Endothelial cell of umbilical vein (primary cell): ENCODE results near the gene KLF16. TPM values are rescaled to one million over a fixed set of nuclear protein-coding genes. Genes with fewer than 3 reads are reported as not detected.

Experiments
- BruUV-seq: library from RNA; stranded (reverse); fragments of 400-500 nt; replicated peaks from 2 replicates; lab custom pipeline; 2021; lab: Mats Ljungman, UMichigan
- CTCF ChIA-PET: fragments of 300-600, 350-600 bp; sonication (Branson Sonifier 250); formaldehyde crosslinking; loops from one replicate; lab custom pipeline; 2021; ENCODE audit warnings: antibody characterized with exemption, inconsistent platforms; lab: Charles Lee
- POLR2A ChIA-PET: fragments of 300-600, 350-600 bp; sonication (Branson Sonifier 250); formaldehyde crosslinking; loops from one replicate; lab custom pipeline; 2021; ENCODE audit warnings: antibody characterized with exemption, inconsistent platforms; lab: Charles Lee
- DNase-seq: peaks from one replicate; pipeline ENCODE4 v3.0.0-alpha.2; 2011; ENCODE audit warnings: low read depth, low spot score
- FAIRE-seq: peaks from 2 replicates; lab custom pipeline; 2011; peaks lifted over from hg19 to GRCh38; lab: Jason Lieb, UNC
- H2AFZ ChIP-seq: 2 replicates; pipeline ENCODE4 v1.6.0; 2012; ENCODE audit warnings: low read depth, low read length, control low read depth, inconsistent platforms
- H3K27ac ChIP-seq: 2 replicates; pipeline ENCODE4 v1.5.1; 2011; ENCODE audit warnings: low read depth, mild to moderate bottlenecking, control low read depth, low read length, moderate library complexity; ENCODE audit not compliant: insufficient read depth
- H3K27me3 ChIP-seq, 2 experiments: 2 replicates each; pipeline versions ENCODE4 v1.6.0 to v1.6.1; 2011; ENCODE audit warnings: low read length in 2 of 2, mixed read lengths in 1 of 2; ENCODE audit not compliant: control insufficient read depth in 2 of 2, insufficient read depth in 2 of 2
- H3K36me3 ChIP-seq, 2 experiments: 2 replicates in 1 of 2; 3 replicates in 1 of 2; pipeline ENCODE4 v1.5.1; 2011; ENCODE audit warnings: low read length in 2 of 2, mild to moderate bottlenecking in 1 of 2, moderate library complexity in 1 of 2; ENCODE audit not compliant: control insufficient read depth in 2 of 2, insufficient read depth in 2 of 2; ENCODE audit errors: extremely low read depth in 1 of 2
- H3K4me1 ChIP-seq: 3 replicates; pipeline ENCODE4 v1.5.1; 2011; ENCODE audit warnings: mild to moderate bottlenecking, low read length; ENCODE audit not compliant: control insufficient read depth, insufficient read depth; ENCODE audit errors: extremely low read depth
- H3K4me2 ChIP-seq: 2 replicates; pipeline ENCODE4 v1.6.1; 2011; ENCODE audit warnings: low read length, control low read depth, mixed read lengths; ENCODE audit not compliant: insufficient read depth
- H3K4me3 ChIP-seq, 3 experiments: fragments of 200-600 bp in 1 of 3; sonication (generic), shearing (Covaris generic) in 1 of 3; replicated peaks in 1 of 3; 2 replicates each; pipeline ENCODE4 v1.5.1; 2011 to 2016; ENCODE audit warnings: control low read depth in 3 of 3, low read length in 3 of 3, mild to moderate bottlenecking in 2 of 3, inconsistent platforms in 1 of 3, low read depth in 1 of 3, moderate library complexity in 1 of 3; ENCODE audit not compliant: insufficient read depth in 1 of 3
- H3K79me2 ChIP-seq: 2 replicates; pipeline ENCODE4 v1.6.0; 2012; ENCODE audit warnings: low read length, inconsistent platforms; ENCODE audit not compliant: control insufficient read depth, insufficient read depth
- H3K9ac ChIP-seq: replicated peaks from 2 replicates; pipeline ENCODE3; 2011; ENCODE audit warnings: low read length, control low read depth; ENCODE audit not compliant: insufficient read depth; ENCODE audit errors: extremely low read depth
- H3K9me1 ChIP-seq: replicated peaks from 3 replicates; pipeline ENCODE4 v1.6.0; 2011; ENCODE audit warnings: mild to moderate bottlenecking, low read length; ENCODE audit not compliant: control insufficient read depth, insufficient read depth; ENCODE audit errors: extremely low read depth
- H3K9me3 ChIP-seq: replicated peaks from 2 replicates; pipeline ENCODE4 v1.5.1; 2012; ENCODE audit warnings: low read length, inconsistent platforms; ENCODE audit not compliant: control insufficient read depth, insufficient read depth
- H4K20me1 ChIP-seq: replicated peaks from 2 replicates; pipeline ENCODE3; 2011; ENCODE audit warnings: mild to moderate bottlenecking, low read length; ENCODE audit not compliant: control insufficient read depth, insufficient read depth; ENCODE audit errors: extremely low read depth
- CTCF ChIP-seq, 2 donors: IDR thresholded peaks; 1 replicate in 1 of 2; 2 replicates in 1 of 2; pipeline ENCODE4 v1.5.1; 2011; ENCODE audit warnings: low read length in 2 of 2, mild to moderate bottlenecking in 2 of 2, moderate library complexity in 2 of 2, control low read depth in 1 of 2, inconsistent platforms in 1 of 2, low read depth in 1 of 2; ENCODE audit not compliant: insufficient read depth in 1 of 2; ENCODE audit errors: extremely low read depth in 1 of 2
- EZH2 ChIP-seq: IDR thresholded peaks from 2 replicates; pipeline ENCODE4 v1.6.1; 2012; ENCODE audit warnings: borderline replicate concordance, low read depth, mild to moderate bottlenecking, moderate library complexity, low read length, inconsistent platforms; ENCODE audit not compliant: severe bottlenecking
- FOS ChIP-seq: IDR thresholded peaks from 2 replicates; pipeline ENCODE4 v1.6.1; 2011; ENCODE audit warnings: mild to moderate bottlenecking, low read length, moderate library complexity, borderline replicate concordance; ENCODE audit not compliant: insufficient read depth
- GATA2 ChIP-seq: IDR thresholded peaks from 2 replicates; pipeline ENCODE4 v1.7.0; 2011; ENCODE audit warnings: low read depth, mild to moderate bottlenecking, moderate library complexity, mixed read lengths, low read length; ENCODE audit not compliant: insufficient read length, insufficient read depth
- JUN ChIP-seq: IDR thresholded peaks from 2 replicates; pipeline ENCODE4 v1.6.1; 2011; ENCODE audit warnings: borderline replicate concordance, low read depth; ENCODE audit not compliant: insufficient read length, insufficient read depth
- MAX ChIP-seq: IDR thresholded peaks from 2 replicates; pipeline ENCODE4 v1.6.1; 2011; ENCODE audit not compliant: insufficient read depth, insufficient read length
- MYC ChIP-seq: IDR thresholded peaks from one replicate; pipeline ENCODE4 v1.6.1; 2011; ENCODE audit warnings: mild to moderate bottlenecking, low read depth, low read length
- POLR2A ChIP-seq: IDR thresholded peaks from 2 replicates; pipeline ENCODE4 v1.6.1; 2012; ENCODE audit warnings: low read depth, mild to moderate bottlenecking, control low read depth, low read length
- POLR2AphosphoS5 ChIP-seq: IDR thresholded peaks from 2 replicates; pipeline ENCODE4 v1.6.1; 2012; ENCODE audit warnings: low read depth, mild to moderate bottlenecking, control low read depth, low read length, moderate library complexity; ENCODE audit not compliant: insufficient read depth
- dilution Hi-C: fragments of 300-500 bp; cut with MboI; formaldehyde crosslinking; loops from one replicate; pipeline ENCODE4 v1.15.0; 2019; ENCODE audit warnings: low sequenced_read_pairs; ENCODE audit not compliant: extremely low pct_ligation_motif_present
- intact Hi-C: fragments of 100-400 bp; cut with micrococcal nuclease; formaldehyde crosslinking; loops from one replicate; pipeline ENCODE4 v1.10.0; 2022
- polyA plus RNA-seq, 4 experiments: library from polyadenylated mRNA; depleted of rRNA in 3 of 4; stranded (reverse) in 3 of 4; unstranded in 1 of 4; fragments of >200 nt; gene quantifications; 2 replicates each; pipeline versions ENCODE4 v1.2.1 to v1.2.3, GENCODE V29; 2011 to 2012; ENCODE audit warnings: missing spikeins in 1 of 4
- total RNA-seq: library from RNA; stranded (reverse); gene quantifications from 2 replicates; pipeline ENCODE4 v1.2.3, GENCODE V29; 2021

Gene KLF16
- total and polyA plus RNA-seq, 2 donors (not counting 3 experiments of a cell fraction or from before 2014, with no cell fraction given), result 11.6 to 36.6 TPM

- BruUV-seq, result no TSS peak
- no peak for FAIRE-seq
- POLR2A ChIA-PET, result interaction anchor here (0.5 kb wide), 1 partner anchor 394 kb away, joined by 3 read pairs; the partner anchor contains the start of gene C19orf25
- Histone ChIP-seq H3K4me3 (no peak overlapping the region), H3K9me3 (no peaks in the 10 kb centered on the region), H4K20me1 (no peaks in the 10 kb centered on the region), H3K79me2 (peaks cover 38% of the 10 kb centered on the region), H3K27me3 (no peaks in the 10 kb centered on the region), H3K4me2 (no peak overlapping the region), H3K9me1 (no peaks in the 10 kb centered on the region), H3K36me3 (peaks cover 0 to 4% of the 10 kb centered on the region in 2 experiments), H2AFZ (no peak overlapping the region), H3K27ac (no peak overlapping the region), H3K9ac (no peak overlapping the region), H3K4me1 (peaks cover 21% of the 10 kb centered on the region)
- CTCF ChIA-PET, result interaction anchor here (1.0 kb wide), 1 partner anchor 8 kb away, joined by 3 read pairs; no protein-coding TSS in a partner anchor
- dilution Hi-C loops, result no loop called here
- no peak for DNase-seq
- intact Hi-C loops, result no loop called here
- TF ChIP-seq MYC (no peak), JUN (no peak), GATA2 (no peak), POLR2AphosphoS5 (no peak), EZH2 (no peak), FOS (no peak), CTCF (IDR thresholded peaks at IDR 0.05; ENCODE audit: extremely low read depth in 1 of 2, insufficient read depth in 1 of 2, low read depth in 1 of 2, low read length in 2 of 2) (no peak), MAX (no peak), POLR2A (no peak)
These were observed 9.6 kb upstream of the KLF16 start for GRCh38 chr19:1872807-1873523.
